Muscle layer of duodenum (tissue), 2 donors: ENCODE measurements around the gene RASSF1.

ENCODE experiments used
- H3K27ac ChIP-seq: one replicate; pipeline ENCODE4 v1.7.0; 2013; ENCODE audit warnings: mild to moderate bottlenecking, low read length
- H3K27me3 ChIP-seq: one replicate; pipeline ENCODE4 v1.7.0; 2013; ENCODE audit warnings: low read depth, mild to moderate bottlenecking, control low read depth, low read length
- H3K36me3 ChIP-seq, 2 donors: one replicate each; pipeline ENCODE4 v1.7.0; 2013; ENCODE audit warnings: low read length in 2 of 2, control low read depth in 1 of 2, mild to moderate bottlenecking in 1 of 2; ENCODE audit not compliant: insufficient read depth in 2 of 2, control insufficient read depth in 1 of 2
- H3K4me1 ChIP-seq, 2 donors: one replicate each; pipeline ENCODE4 v1.7.0; 2013; ENCODE audit warnings: low read length in 2 of 2, mild to moderate bottlenecking in 2 of 2, control low read depth in 1 of 2, moderate library complexity in 1 of 2; ENCODE audit not compliant: insufficient read depth in 2 of 2, control insufficient read depth in 1 of 2
- H3K4me3 ChIP-seq, 2 donors: one replicate each; pipeline ENCODE4 v1.7.0; 2013; ENCODE audit warnings: low read length in 2 of 2, low read depth in 1 of 2, mild to moderate bottlenecking in 1 of 2
- H3K9me3 ChIP-seq, 2 donors: one replicate each; pipeline ENCODE4 v1.7.0; 2013; ENCODE audit warnings: low read length in 2 of 2, control low read depth in 1 of 2, mild to moderate bottlenecking in 1 of 2; ENCODE audit not compliant: control insufficient read depth in 1 of 2
- donor health status: healthy.

The RASSF1 gene

GRCh38 chr3:50340147-50340447 is 539 bp downstream of the RASSF1 start:
- H3K27ac ChIP-seq = peak overlapping the region; percentile 69
- peaks cover 13 to 47% of the 10 kb centered on the region in 2 donors for H3K4me1 ChIP-seq
- peak overlapping the region; percentile 59 to 74 for H3K4me3 ChIP-seq

GRCh38 chr3:50339485-50340146 is 1.0 kb downstream of the RASSF1 start:
- H3K36me3 ChIP-seq = peaks cover 0 to 8% of the 10 kb centered on the region in 2 donors
- peak overlapping the region; percentile 59 to 74 for H3K4me3 ChIP-seq
- peak overlapping the region; percentile 69 for H3K27ac ChIP-seq
- no peaks in the 10 kb centered on the region for H3K27me3 ChIP-seq
- H3K9me3 ChIP-seq = no peaks in the 10 kb centered on the region
- peaks cover 13 to 46% of the 10 kb centered on the region in 2 donors for H3K4me1 ChIP-seq

More at GRCh38 chr3:50340147-50340447, 539 bp downstream of the RASSF1 start:
- Histone ChIP-seq H3K27me3 (no peaks in the 10 kb centered on the region), H3K9me3 (no peaks in the 10 kb centered on the region), H3K36me3 (peaks cover 0 to 8% of the 10 kb centered on the region in 2 donors)

- Histone ChIP-seq H3K27ac (peak overlapping the region; percentile 94), H3K9me3 (no peaks in the 10 kb centered on the region), H3K4me3 (peak overlapping the region; percentile 18 to 21), H3K4me1 (peaks cover 13 to 49% of the 10 kb centered on the region in 2 donors), H3K36me3 (peaks cover 0 to 8% of the 10 kb centered on the region in 2 donors), H3K27me3 (no peaks in the 10 kb centered on the region)
These were observed 1.7 kb downstream of the RASSF1 start for GRCh38 chr3:50338965-50339364.

GRCh38 chr3:50337175-50337861 is 3.3 kb downstream of the RASSF1 start:
- peaks cover 13 to 55% of the 10 kb centered on the region in 2 donors for H3K4me1 ChIP-seq

GRCh38 chr3:50336452-50337174 is 4.0 kb downstream of the RASSF1 start:
- H3K36me3 ChIP-seq = peaks cover 0 to 13% of the 10 kb centered on the region in 2 donors
- peaks cover 12 to 50% of the 10 kb centered on the region in 2 donors for H3K4me1 ChIP-seq
- H3K27me3 ChIP-seq = no peaks in the 10 kb centered on the region
- H3K4me3 ChIP-seq = peak overlapping the region; percentile 84 to 85
- peak overlapping the region; percentile 94 for H3K27ac ChIP-seq
- no peaks in the 10 kb centered on the region for H3K9me3 ChIP-seq

More at GRCh38 chr3:50337175-50337861, 3.3 kb downstream of the RASSF1 start:
- Histone ChIP-seq H3K27me3 (no peaks in the 10 kb centered on the region), H3K36me3 (peaks cover 0 to 8% of the 10 kb centered on the region in 2 donors), H3K27ac (peak overlapping the region; percentile 94), H3K9me3 (no peaks in the 10 kb centered on the region), H3K4me3 (peak overlapping the region; percentile 84 to 85)

- peaks cover 6 to 32% of the 10 kb centered on the region in 2 donors for H3K4me1 ChIP-seq
- H3K36me3 ChIP-seq = peaks cover 19 to 32% of the 10 kb centered on the region in 2 donors
- H3K4me3 ChIP-seq = no peak overlapping the region
These were observed 6.1 kb downstream of the RASSF1 start for GRCh38 chr3:50334339-50335075.

GRCh38 chr3:50333744-50334328 is 6.8 kb downstream of the RASSF1 start:
- Histone ChIP-seq H3K9me3 (no peaks in the 10 kb centered on the region), H3K27ac (peak overlapping the region; percentile 41), H3K27me3 (no peaks in the 10 kb centered on the region), H3K4me1 (peaks cover 3 to 32% of the 10 kb centered on the region in 2 donors), H3K4me3 (no peak overlapping the region), H3K36me3 (peaks cover 20 to 32% of the 10 kb centered on the region in 2 donors)

More at GRCh38 chr3:50334339-50335075, 6.1 kb downstream of the RASSF1 start:
- no peaks in the 10 kb centered on the region for H3K9me3 ChIP-seq
- peak overlapping the region; percentile 41 for H3K27ac ChIP-seq
- no peaks in the 10 kb centered on the region for H3K27me3 ChIP-seq

GRCh38 chr3:50331364-50331907 is 9.2 kb downstream of the RASSF1 start:
- H3K27me3 ChIP-seq = no peaks in the 10 kb centered on the region
- H3K27ac ChIP-seq = no peak overlapping the region
- peaks cover 20 to 26% of the 10 kb centered on the region in 2 donors for H3K36me3 ChIP-seq
- no peak overlapping the region for H3K4me3 ChIP-seq
- H3K9me3 ChIP-seq = no peaks in the 10 kb centered on the region
- peaks cover 11 to 39% of the 10 kb centered on the region in 2 donors for H3K4me1 ChIP-seq

- Histone ChIP-seq H3K27me3 (no peaks in the 10 kb centered on the region), H3K9me3 (no peaks in the 10 kb centered on the region), H3K4me1 (peaks cover 11 to 29% of the 10 kb centered on the region in 2 donors), H3K4me3 (no peak overlapping the region), H3K27ac (no peak overlapping the region), H3K36me3 (peaks cover 20 to 36% of the 10 kb centered on the region in 2 donors)
These were observed 10.3 kb downstream of the RASSF1 start for GRCh38 chr3:50330330-50330729.

GRCh38 chr3:50327943-50328691 is 12.5 kb downstream of the RASSF1 start, which contains the start of gene TUSC2:
Gene TUSC2 (minus strand): TSS chr3:50328223. CDS start chr3:50328099, 124 bp downstream.
- Histone ChIP-seq H3K27ac (peak within 1 kb of the TSS; percentile 80), H3K27me3 (no peaks in the 10 kb centered on the region), H3K4me3 (peak within 1 kb of the TSS; percentile 81 to 98), H3K36me3 (peaks cover 20 to 41% of the 10 kb centered on the region in 2 donors), H3K4me1 (peaks cover 15 to 39% of the 10 kb centered on the region in 2 donors), H3K9me3 (no peaks in the 10 kb centered on the region)
